Measurements from ENCODE around the gene PDIA2. TPM values are rescaled to one million over a fixed set of nuclear protein-coding genes. Genes with fewer than 3 reads are reported as not detected.

The PDIA2 gene
- total RNA-seq, 1 donor from 2014 or later: not detected

DNA sequence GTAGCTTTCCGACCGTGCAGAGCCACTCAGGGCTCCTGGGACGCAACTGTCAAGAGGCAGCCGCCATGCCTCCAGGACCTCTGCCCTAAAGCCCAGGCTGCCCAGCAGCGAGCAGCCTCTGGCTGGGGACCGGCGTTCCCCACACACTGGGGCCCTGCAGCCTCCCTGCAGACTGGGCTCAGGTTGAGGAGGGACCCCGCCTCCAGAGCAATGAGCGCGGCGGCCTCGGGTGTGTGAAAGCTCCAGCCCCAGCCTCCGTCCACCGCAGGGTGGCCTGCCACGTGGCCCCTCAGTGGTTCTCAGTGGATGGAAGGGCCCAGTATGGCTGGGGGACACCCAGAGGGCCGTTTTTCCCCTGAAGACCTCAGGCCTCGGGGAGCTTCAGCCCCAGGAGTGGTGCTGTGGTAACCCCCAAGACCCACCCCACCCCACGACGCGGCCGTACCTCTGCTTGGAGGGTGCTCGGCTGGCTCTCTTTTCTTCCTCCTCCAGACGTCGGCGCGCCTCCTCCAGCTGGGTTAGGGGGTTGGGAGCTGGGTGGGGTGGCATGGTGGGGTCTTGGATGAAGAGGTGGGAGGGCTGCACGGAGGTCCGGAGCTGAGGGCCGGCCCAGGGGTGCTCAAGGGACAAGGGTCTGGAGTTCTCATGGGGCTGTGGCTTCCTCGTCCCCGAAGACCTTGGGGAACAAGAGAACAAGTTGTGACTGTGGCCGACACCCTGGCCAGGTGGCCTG, 10.2 kb downstream of the PDIA2 start:
- DNase-seq (ENCODE audit: low read depth): no peak
- H3K36me3 ChIP-seq (ENCODE audit: control insufficient read depth, insufficient read depth, low read length): no peaks in the 10 kb centered on the region
- TF ChIP-seq, protein P1, sequence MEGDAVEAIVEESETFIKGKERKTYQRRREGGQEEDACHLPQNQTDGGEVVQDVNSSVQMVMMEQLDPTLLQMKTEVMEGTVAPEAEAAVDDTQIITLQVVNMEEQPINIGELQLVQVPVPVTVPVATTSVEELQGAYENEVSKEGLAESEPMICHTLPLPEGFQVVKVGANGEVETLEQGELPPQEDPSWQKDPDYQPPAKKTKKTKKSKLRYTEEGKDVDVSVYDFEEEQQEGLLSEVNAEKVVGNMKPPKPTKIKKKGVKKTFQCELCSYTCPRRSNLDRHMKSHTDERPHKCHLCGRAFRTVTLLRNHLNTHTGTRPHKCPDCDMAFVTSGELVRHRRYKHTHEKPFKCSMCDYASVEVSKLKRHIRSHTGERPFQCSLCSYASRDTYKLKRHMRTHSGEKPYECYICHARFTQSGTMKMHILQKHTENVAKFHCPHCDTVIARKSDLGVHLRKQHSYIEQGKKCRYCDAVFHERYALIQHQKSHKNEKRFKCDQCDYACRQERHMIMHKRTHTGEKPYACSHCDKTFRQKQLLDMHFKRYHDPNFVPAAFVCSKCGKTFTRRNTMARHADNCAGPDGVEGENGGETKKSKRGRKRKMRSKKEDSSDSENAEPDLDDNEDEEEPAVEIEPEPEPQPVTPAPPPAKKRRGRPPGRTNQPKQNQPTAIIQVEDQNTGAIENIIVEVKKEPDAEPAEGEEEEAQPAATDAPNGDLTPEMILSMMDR (IDR thresholded peaks at IDR 0.05; ENCODE audit: insufficient read depth, low read length, poor library complexity, severe bottlenecking): no peak
- no peak overlapping the region for H3K4me3 ChIP-seq (ENCODE audit: low read depth, low read length)
- H3K27me3 ChIP-seq (ENCODE audit: control insufficient read depth, insufficient read depth, low read length): no peaks in the 10 kb centered on the region

DNA sequence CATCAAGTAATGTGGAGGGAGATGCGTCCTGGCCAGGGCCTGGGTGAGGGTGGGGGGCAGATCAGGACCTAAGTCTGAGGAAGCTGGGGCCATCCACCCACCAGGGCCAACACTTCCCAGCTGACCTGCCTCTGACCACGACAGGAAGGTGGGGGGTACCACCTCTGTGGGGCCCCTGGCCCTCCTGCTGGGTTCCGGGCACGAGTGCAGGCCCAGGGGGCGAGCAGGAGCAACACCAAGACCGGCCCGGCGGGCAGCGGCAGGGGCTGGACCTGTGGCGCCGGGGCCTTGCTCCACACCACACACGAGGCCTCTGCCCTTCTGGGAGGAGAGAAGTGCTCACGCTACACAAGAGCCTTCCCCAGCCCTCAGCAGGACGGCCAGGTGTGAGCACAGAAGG, 13.3 kb downstream of the PDIA2 start:
- TF ChIP-seq, protein P1 (IDR thresholded peaks at IDR 0.05; ENCODE audit: insufficient read depth, low read length, poor library complexity, severe bottlenecking): no peak
- Histone ChIP-seq H3K36me3 (ENCODE audit: control insufficient read depth, insufficient read depth, low read length) (no peaks in the 10 kb centered on the region), H3K4me3 (ENCODE audit: low read depth, low read length) (no peak overlapping the region), H3K27me3 (ENCODE audit: control insufficient read depth, insufficient read depth, low read length) (no peaks in the 10 kb centered on the region)
- DNase-seq (ENCODE audit: low read depth): no peak

DNA sequence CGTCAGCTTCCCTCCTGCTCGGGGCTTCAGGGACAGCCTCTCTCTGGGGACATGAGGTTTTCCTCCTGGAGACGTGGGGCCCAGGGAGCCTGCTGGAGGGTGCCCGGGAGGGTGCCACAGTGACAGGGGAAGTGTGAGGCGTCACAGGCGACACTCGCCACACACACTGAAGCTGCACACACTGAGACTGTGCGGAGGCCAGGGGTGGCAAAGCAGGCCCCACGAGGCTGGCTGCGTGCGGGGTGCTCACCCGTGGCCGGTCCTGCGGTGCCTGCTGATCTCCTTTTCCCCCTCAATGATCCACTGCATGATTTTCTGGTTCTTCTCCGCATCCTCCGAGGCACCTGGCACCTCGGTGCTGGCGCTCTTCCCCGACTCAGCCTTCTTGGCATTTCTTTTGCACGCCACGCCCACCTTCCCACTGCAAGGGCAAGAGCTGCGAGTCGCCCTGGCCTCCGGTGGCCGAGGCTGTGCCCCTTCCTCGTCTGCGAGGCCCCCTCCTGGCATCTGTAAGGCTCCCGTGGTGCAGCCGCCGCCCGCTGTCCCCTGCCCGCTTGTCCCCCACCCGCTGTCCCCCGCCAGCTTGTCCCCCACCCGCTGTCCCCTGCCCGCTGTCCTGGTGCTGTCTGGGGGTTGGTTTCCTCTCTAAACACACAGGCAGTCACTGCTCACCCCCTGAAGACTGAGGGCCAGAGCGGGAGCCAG, 14.0 kb downstream of the PDIA2 start:
- H3K27me3 ChIP-seq (ENCODE audit: control insufficient read depth, insufficient read depth, low read length): no peaks in the 10 kb centered on the region
- no peak overlapping the region for H3K4me3 ChIP-seq (ENCODE audit: low read depth, low read length)
- no peaks in the 10 kb centered on the region for H3K36me3 ChIP-seq (ENCODE audit: control insufficient read depth, insufficient read depth, low read length)
- TF ChIP-seq, protein P1 (IDR thresholded peaks at IDR 0.05; ENCODE audit: insufficient read depth, low read length, poor library complexity, severe bottlenecking): no peak
- DNase-seq (ENCODE audit: low read depth): no peak

DNA sequence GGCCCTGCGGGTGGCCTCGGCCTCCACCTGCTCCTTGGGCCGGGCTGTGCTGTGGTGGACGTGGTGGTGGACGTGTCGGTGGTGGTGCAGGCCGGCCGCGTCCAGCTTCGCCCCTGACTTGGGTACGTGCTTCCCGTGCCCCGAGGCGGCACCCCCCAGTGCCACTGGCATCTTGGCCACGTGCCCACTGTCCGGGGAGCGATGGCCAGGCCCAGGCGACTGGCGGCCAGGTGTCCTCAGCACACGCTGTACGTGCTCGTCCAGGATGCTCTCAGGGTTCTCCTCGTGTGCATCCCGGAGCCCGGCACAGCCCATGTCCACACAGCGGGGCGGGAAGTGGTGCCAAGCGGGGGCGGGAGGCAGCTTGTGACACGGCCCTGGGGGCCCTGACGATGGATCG, 14.9 kb downstream of the PDIA2 start:
- Histone ChIP-seq H3K27me3 (ENCODE audit: control insufficient read depth, insufficient read depth, low read length) (no peaks in the 10 kb centered on the region), H3K4me3 (ENCODE audit: low read depth, low read length) (no peak overlapping the region), H3K36me3 (ENCODE audit: control insufficient read depth, insufficient read depth, low read length) (no peaks in the 10 kb centered on the region)
- DNase-seq (ENCODE audit: low read depth): no peak
- TF ChIP-seq, protein P1 (IDR thresholded peaks at IDR 0.05; ENCODE audit: insufficient read depth, low read length, poor library complexity, severe bottlenecking): no peak

DNA sequence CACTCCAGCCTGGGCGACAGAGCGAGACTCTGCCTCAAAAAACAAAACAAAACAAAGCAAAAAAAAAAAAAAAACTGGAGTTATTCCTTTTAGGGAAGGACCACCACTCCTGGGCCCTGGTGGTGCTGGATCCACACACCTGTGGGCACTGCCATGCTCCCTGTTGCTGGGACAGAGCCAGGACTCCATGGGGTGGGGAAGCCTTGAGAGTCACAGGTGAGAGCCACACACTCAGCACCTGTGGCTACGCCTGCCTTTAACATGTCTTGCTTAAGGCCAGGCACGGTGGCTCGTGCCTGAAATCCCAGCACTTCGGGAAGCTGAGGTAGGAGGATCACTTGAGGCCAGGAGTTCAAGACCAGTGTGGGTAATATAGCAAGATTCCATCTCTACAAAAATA, 18.3 kb downstream of the PDIA2 start:
- TF ChIP-seq, protein P1 (IDR thresholded peaks at IDR 0.05; ENCODE audit: insufficient read depth, low read length, poor library complexity, severe bottlenecking): no peak
- no peak for DNase-seq (ENCODE audit: low read depth)
- no peak overlapping the region for H3K4me3 ChIP-seq (ENCODE audit: low read depth, low read length)
- H3K27me3 ChIP-seq (ENCODE audit: control insufficient read depth, insufficient read depth, low read length): no peaks in the 10 kb centered on the region
- H3K36me3 ChIP-seq (ENCODE audit: control insufficient read depth, insufficient read depth, low read length): no peaks in the 10 kb centered on the region

All from kidney epithelial cell (primary cell).